ENCODE data around the gene IKZF3.

DNA sequence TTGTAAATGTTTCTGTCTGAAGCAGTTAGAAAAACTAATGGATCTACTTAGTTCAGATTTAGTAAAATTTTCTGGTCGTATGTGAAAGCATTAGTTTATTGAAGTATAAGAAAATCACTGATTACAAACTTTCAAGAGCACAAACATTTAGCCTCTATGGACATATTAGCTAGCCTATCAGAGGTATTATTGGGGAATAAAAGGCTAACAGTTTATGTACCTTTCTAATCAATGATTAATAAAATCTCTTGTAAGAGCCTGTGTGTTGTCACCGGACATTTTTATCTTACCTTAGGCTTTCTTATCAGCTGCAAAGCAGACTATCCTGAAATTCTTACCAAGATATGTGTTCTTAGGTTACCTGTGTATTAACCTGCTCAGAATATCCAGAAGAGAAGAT lies 25.1 kb upstream of the IKZF3 start:
- TF ChIP-seq, protein P1, sequence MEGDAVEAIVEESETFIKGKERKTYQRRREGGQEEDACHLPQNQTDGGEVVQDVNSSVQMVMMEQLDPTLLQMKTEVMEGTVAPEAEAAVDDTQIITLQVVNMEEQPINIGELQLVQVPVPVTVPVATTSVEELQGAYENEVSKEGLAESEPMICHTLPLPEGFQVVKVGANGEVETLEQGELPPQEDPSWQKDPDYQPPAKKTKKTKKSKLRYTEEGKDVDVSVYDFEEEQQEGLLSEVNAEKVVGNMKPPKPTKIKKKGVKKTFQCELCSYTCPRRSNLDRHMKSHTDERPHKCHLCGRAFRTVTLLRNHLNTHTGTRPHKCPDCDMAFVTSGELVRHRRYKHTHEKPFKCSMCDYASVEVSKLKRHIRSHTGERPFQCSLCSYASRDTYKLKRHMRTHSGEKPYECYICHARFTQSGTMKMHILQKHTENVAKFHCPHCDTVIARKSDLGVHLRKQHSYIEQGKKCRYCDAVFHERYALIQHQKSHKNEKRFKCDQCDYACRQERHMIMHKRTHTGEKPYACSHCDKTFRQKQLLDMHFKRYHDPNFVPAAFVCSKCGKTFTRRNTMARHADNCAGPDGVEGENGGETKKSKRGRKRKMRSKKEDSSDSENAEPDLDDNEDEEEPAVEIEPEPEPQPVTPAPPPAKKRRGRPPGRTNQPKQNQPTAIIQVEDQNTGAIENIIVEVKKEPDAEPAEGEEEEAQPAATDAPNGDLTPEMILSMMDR (IDR thresholded peaks at IDR 0.05) = no peak
- TF ChIP-seq POLR2A (IDR thresholded peaks at IDR 0.05) = no peak
